Keratinocyte (primary cell): ENCODE data around the gene SPATA33. TPM values are rescaled to one million over a fixed set of nuclear protein-coding genes. Genes with fewer than 3 reads are reported as not detected.

ENCODE experiments used
- DNase-seq: peaks from one replicate; pipeline ENCODE4 v3.0.0-alpha.2; 2011; ENCODE audit warnings: low read depth, missing footprints, low spot score
- FAIRE-seq: peaks from 2 replicates; lab custom pipeline; 2011; peaks lifted over from hg19 to GRCh38; lab: Jason Lieb, UNC
- H2AFZ ChIP-seq: 2 replicates; pipeline ENCODE4 v1.6.0; 2012; ENCODE audit warnings: low read length, control low read depth, inconsistent platforms; ENCODE audit not compliant: control insufficient read depth
- H3K27ac ChIP-seq: 2 replicates; pipeline ENCODE4 v1.5.1; 2011; ENCODE audit warnings: low read length; ENCODE audit not compliant: control insufficient read depth, insufficient read depth
- H3K27me3 ChIP-seq: 3 replicates; pipeline ENCODE4 v1.6.0; 2011; ENCODE audit warnings: low read length; ENCODE audit not compliant: control insufficient read depth, insufficient read depth; ENCODE audit errors: extremely low read depth
- H3K36me3 ChIP-seq, 2 experiments: 2 replicates in 1 of 2; 3 replicates in 1 of 2; pipeline ENCODE4 v1.5.1; 2011; ENCODE audit warnings: low read length in 2 of 2, mild to moderate bottlenecking in 1 of 2; ENCODE audit not compliant: control insufficient read depth in 2 of 2, insufficient read depth in 2 of 2; ENCODE audit errors: extremely low read depth in 1 of 2
- H3K4me1 ChIP-seq: 3 replicates; pipeline ENCODE4 v1.5.1; 2011; ENCODE audit warnings: low read length; ENCODE audit not compliant: control insufficient read depth, insufficient read depth; ENCODE audit errors: extremely low read depth
- H3K4me2 ChIP-seq: 3 replicates; pipeline ENCODE4 v1.6.0; 2011; ENCODE audit warnings: low read depth, low read length; ENCODE audit not compliant: control insufficient read depth, insufficient read depth; ENCODE audit errors: extremely low read depth
- H3K4me3 ChIP-seq, 3 experiments: fragments of 200-600 bp in 1 of 3; sonication (generic) in 1 of 3; 2 replicates in 2 of 3; 3 replicates in 1 of 3; pipeline ENCODE4 v1.5.1; 2011 to 2016; ENCODE audit warnings: low read length in 3 of 3, mild to moderate bottlenecking in 3 of 3, control low read depth in 2 of 3, inconsistent platforms in 1 of 3, low read depth in 1 of 3, mixed read lengths in 1 of 3, mixed run types in 1 of 3, moderate library complexity in 1 of 3; ENCODE audit not compliant: control insufficient read depth in 2 of 3, insufficient read depth in 2 of 3; ENCODE audit errors: extremely low read depth in 1 of 3
- H3K79me2 ChIP-seq: 2 replicates; pipeline ENCODE4 v1.6.0; 2012; ENCODE audit warnings: low read length; ENCODE audit not compliant: control insufficient read depth, insufficient read depth
- H3K9ac ChIP-seq: 3 replicates; pipeline ENCODE4 v1.6.0; 2011; ENCODE audit warnings: low read length; ENCODE audit not compliant: control insufficient read depth, insufficient read depth; ENCODE audit errors: extremely low read depth
- H3K9me1 ChIP-seq: 3 replicates; pipeline ENCODE4 v1.6.0; 2011; ENCODE audit warnings: low read length; ENCODE audit not compliant: control insufficient read depth, insufficient read depth; ENCODE audit errors: extremely low read depth
- H3K9me3 ChIP-seq: 2 replicates; pipeline ENCODE4 v1.5.1; 2012; ENCODE audit warnings: low read depth, low read length; ENCODE audit not compliant: control insufficient read depth
- H4K20me1 ChIP-seq: 3 replicates; pipeline ENCODE4 v1.6.0; 2011; ENCODE audit warnings: low read length; ENCODE audit not compliant: control insufficient read depth, insufficient read depth; ENCODE audit errors: extremely low read depth
- EZH2 ChIP-seq: IDR thresholded peaks from one replicate; pipeline ENCODE4 v1.6.1; 2012; ENCODE audit warnings: inconsistent platforms, mild to moderate bottlenecking, low read length, moderate library complexity
- dilution Hi-C: fragments of 300-500 bp; cut with MboI; formaldehyde crosslinking; loops from one replicate; pipeline ENCODE4 v1.7.0; 2020; ENCODE audit warnings: low sequenced_read_pairs; ENCODE audit not compliant: extremely low pct_ligation_motif_present
- polyA plus RNA-seq, 5 experiments: library from polyadenylated mRNA; depleted of rRNA in 3 of 5; stranded (reverse) in 3 of 5; stranded (forward) in 1 of 5; unstranded in 1 of 5; fragments of >200 nt; gene quantifications; 1 replicate in 1 of 5; 2 replicates in 3 of 5; 3 replicates in 1 of 5; pipeline versions ENCODE4 v1.2.1 to v1.2.3, GENCODE V29; 2011 to 2012; ENCODE audit warnings: missing spikeins in 2 of 5, low read depth in 1 of 5, low replicate concordance in 1 of 5
- TF ChIP-seq, protein P1 (sequence below), 3 experiments: IDR thresholded peaks in 1 of 3; conservative IDR thresholded peaks in 1 of 3; optimal IDR thresholded peaks in 1 of 3; 2 replicates in 2 of 3; 3 replicates in 1 of 3; pipeline versions ENCODE3 to v1.5.1; 2011; ENCODE audit warnings: low read length in 3 of 3, mild to moderate bottlenecking in 3 of 3, moderate library complexity in 2 of 3, control low read depth in 1 of 3, inconsistent platforms in 1 of 3; ENCODE audit not compliant: insufficient read depth in 2 of 3; ENCODE audit errors: extremely low read depth in 1 of 3

SPATA33 gene
- polyA plus RNA-seq, 1 donor (not counting 4 experiments of a cell fraction or from before 2014, with no cell fraction given): 5.3 TPM

DNA sequence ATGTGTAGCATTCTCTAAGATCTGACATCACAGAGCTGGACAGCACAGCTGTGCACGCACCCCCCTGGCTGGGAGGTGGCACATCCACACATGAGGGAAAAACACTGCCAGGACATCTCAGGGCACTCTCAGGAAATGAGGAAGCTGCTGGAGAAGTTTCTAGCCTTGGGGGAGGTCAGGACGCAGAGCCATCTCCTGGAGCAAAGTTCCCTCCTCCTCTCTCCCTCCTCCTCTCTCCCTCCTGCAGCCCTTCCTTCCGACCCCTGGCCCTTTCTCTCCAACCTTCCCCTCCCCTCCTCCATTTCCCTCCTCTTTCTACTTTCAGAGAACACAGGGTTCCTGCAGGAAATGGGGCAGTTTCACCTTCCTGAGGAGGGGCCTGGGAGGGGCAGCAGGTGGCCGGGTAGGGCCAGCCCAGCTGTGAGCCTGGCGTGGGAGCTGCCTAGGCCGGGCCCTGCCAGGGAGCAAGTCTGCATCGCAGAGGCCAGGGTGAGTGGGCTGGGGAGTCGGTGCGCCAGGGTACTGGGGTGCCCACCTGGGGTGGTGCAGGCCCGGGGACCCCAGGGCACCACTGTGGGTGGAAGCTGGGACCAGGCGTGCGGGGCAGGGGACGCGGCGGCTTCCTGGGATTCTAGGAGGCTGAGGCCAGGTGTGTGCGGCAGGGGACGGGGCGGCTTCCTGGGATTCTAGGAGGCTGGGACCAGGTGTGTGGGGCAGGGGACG, 44.2 kb upstream of the SPATA33 start, which contains the start of gene DPEP1:
Gene DPEP1 (plus strand): TSS at position 412 of the 723 bp plus-strand sequence. CDS start 16,769 bp downstream, outside the sequence.
- FAIRE-seq (no peak), DNase-seq (no peak)
- H3K4me3 ChIP-seq: no peak within 1 kb of the TSS
- H3K27ac ChIP-seq: no peak within 1 kb of the TSS
- no peaks in the 10 kb centered on the region for H3K79me2 ChIP-seq
- H2AFZ ChIP-seq: no peak within 1 kb of the TSS
- H3K9ac ChIP-seq: no peak within 1 kb of the TSS
- H3K27me3 ChIP-seq: peaks cover 5% of the 10 kb centered on the region
- no peaks in the 10 kb centered on the region for H3K9me1 ChIP-seq
- no peaks in the 10 kb centered on the region for H3K36me3 ChIP-seq
- no peaks in the 10 kb centered on the region for H4K20me1 ChIP-seq
- TF ChIP-seq, protein P1, sequence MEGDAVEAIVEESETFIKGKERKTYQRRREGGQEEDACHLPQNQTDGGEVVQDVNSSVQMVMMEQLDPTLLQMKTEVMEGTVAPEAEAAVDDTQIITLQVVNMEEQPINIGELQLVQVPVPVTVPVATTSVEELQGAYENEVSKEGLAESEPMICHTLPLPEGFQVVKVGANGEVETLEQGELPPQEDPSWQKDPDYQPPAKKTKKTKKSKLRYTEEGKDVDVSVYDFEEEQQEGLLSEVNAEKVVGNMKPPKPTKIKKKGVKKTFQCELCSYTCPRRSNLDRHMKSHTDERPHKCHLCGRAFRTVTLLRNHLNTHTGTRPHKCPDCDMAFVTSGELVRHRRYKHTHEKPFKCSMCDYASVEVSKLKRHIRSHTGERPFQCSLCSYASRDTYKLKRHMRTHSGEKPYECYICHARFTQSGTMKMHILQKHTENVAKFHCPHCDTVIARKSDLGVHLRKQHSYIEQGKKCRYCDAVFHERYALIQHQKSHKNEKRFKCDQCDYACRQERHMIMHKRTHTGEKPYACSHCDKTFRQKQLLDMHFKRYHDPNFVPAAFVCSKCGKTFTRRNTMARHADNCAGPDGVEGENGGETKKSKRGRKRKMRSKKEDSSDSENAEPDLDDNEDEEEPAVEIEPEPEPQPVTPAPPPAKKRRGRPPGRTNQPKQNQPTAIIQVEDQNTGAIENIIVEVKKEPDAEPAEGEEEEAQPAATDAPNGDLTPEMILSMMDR (optimal IDR thresholded peaks at IDR 0.05 in 1 of 3, IDR thresholded peaks at IDR 0.05 in 1 of 3, conservative IDR thresholded peaks at IDR 0.05 in 1 of 3; ENCODE audit: extremely low read depth in 1 of 3, insufficient read depth in 2 of 3, low read length in 3 of 3): no peak
- no peak for TF ChIP-seq EZH2
- no peak within 1 kb of the TSS for H3K4me2 ChIP-seq
- H3K9me3 ChIP-seq: no peaks in the 10 kb centered on the region
- dilution Hi-C loops: no loop called here
- peaks cover 6% of the 10 kb centered on the region for H3K4me1 ChIP-seq

GRCh38 chr16:89613954-89614459, 43.6 kb upstream of the SPATA33 start:
- Histone ChIP-seq H3K4me1 (peaks cover 6% of the 10 kb centered on the region), H3K9me1 (no peaks in the 10 kb centered on the region), H2AFZ (no peak overlapping the region), H3K4me2 (no peak overlapping the region), H3K9me3 (no peaks in the 10 kb centered on the region), H3K36me3 (no peaks in the 10 kb centered on the region), H3K27me3 (peaks cover 5% of the 10 kb centered on the region), H3K79me2 (no peaks in the 10 kb centered on the region), H3K9ac (no peak overlapping the region), H4K20me1 (no peaks in the 10 kb centered on the region), H3K27ac (no peak overlapping the region), H3K4me3 (no peak overlapping the region)
- TF ChIP-seq, protein P1 (optimal IDR thresholded peaks at IDR 0.05 in 1 of 3, IDR thresholded peaks at IDR 0.05 in 1 of 3, conservative IDR thresholded peaks at IDR 0.05 in 1 of 3; ENCODE audit: extremely low read depth in 1 of 3, insufficient read depth in 2 of 3, low read length in 3 of 3): no peak
- TF ChIP-seq EZH2: no peak
- no peak for DNase-seq
- dilution Hi-C loops: no loop called here
- FAIRE-seq: no peak
